Neuron (in vitro differentiated cells): ENCODE measurements around the gene SMAP2.

Experiments
- H2AFZ ChIP-seq: one replicate; pipeline ENCODE4 v1.6.1; 2013; ENCODE audit warnings: low read depth, mild to moderate bottlenecking, inconsistent platforms, low read length, moderate library complexity
- H3K27me3 ChIP-seq: one replicate; pipeline ENCODE4 v1.6.1; 2013; ENCODE audit warnings: low read length; ENCODE audit not compliant: insufficient read depth
- H3K36me3 ChIP-seq: one replicate; pipeline ENCODE4 v1.6.1; 2013; ENCODE audit warnings: low read length; ENCODE audit not compliant: insufficient read depth
- H3K4me1 ChIP-seq: one replicate; pipeline ENCODE4 v1.6.1; 2013; ENCODE audit warnings: low read length; ENCODE audit not compliant: insufficient read depth
- H3K4me3 ChIP-seq: 2 replicates; pipeline ENCODE4 v1.5.1; 2013; ENCODE audit warnings: mild to moderate bottlenecking, low read length, moderate library complexity
- H3K9me3 ChIP-seq: one replicate; pipeline ENCODE4 v1.6.1; 2013; ENCODE audit warnings: low read length

The SMAP2 gene

DNA sequence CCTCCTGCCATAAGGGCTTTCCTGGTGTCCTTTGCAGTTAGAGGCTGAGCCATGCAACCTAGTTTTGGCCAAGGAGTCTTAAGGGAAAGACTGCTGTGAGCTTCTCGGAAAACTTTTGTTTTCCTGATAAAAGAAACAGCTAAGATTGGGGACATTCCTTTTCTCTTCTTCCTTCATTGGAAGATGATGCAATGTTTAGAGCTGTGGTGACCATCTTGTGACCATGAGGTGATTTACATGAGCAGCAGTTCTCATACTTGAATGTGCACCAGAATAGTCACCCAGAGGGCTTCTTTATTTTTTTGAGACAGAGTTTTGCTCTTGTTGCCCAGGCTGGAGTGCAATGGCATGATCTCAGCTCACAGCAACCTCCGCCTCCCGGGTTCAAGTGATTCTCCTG is 20.4 kb upstream of the SMAP2 start:
- H3K4me3 ChIP-seq, result no peak overlapping the region
- H3K4me1 ChIP-seq, result no peaks in the 10 kb centered on the region
- no peaks in the 10 kb centered on the region for H3K27me3 ChIP-seq
- H3K36me3 ChIP-seq, result no peaks in the 10 kb centered on the region
- no peaks in the 10 kb centered on the region for H3K9me3 ChIP-seq
- H2AFZ ChIP-seq, result no peak overlapping the region

DNA sequence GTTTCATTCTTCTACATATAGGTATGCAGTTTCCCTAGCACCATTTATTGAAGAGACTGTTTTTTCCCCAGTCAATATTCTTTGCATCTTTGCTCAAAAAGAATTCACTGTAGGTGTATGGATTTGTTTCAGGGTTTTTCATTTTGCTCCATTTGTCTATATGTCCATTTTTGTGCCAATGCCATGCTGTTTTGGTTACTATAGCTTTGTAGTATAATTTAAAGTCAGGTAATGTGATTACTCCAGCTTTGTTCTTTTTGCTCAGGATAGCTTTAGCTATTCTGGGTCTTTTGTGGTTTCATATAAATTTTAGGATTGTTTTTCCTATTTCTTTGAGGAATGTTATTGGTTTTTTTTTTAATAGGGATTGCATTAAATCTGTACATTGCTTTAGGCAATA is 15.9 kb upstream of the SMAP2 start:
- Histone ChIP-seq H3K4me3 (no peak overlapping the region), H2AFZ (no peak overlapping the region), H3K4me1 (no peaks in the 10 kb centered on the region), H3K9me3 (no peaks in the 10 kb centered on the region), H3K27me3 (no peaks in the 10 kb centered on the region), H3K36me3 (no peaks in the 10 kb centered on the region)

DNA sequence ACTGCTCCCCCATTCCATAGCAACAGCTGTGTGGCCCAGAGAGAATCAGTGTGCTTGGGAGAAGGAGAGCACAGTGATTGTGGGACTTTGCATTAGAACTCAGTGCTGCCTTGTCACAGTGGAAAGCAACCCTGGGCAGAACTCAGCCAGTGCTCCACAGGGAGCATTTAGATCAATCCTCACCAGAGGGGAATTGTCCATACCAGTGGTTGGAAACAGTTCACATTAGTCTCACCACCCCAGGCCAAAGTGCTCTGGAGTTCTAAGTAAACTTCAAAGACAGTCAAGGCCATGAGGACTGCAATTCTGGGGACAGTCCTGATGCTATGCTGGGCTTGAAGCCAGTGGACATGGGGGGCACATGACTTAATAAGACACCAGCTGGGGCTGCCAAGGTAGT is 12.9 kb upstream of the SMAP2 start:
- no peaks in the 10 kb centered on the region for H3K36me3 ChIP-seq
- no peaks in the 10 kb centered on the region for H3K4me1 ChIP-seq
- no peaks in the 10 kb centered on the region for H3K27me3 ChIP-seq
- H2AFZ ChIP-seq, result no peak overlapping the region
- H3K4me3 ChIP-seq, result no peak overlapping the region
- no peaks in the 10 kb centered on the region for H3K9me3 ChIP-seq

DNA sequence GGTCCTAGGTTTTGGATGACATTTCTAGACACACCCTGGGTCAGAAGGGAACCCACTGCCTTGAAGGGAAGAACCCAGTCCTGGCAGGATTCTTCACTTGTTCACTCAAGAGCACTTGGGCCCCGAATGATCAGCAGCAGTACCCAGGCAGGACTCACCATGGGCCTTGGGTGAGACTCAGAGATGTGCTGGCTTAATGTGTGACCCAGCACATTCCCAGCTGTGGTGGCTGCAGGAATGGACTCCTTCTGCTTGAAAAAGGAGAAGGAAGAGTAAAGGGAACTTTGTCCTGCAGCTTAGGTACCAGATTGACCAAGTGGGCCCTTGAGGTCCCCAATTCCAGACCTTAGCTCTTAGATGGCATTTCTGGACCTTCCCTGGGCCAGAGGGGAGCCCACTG is 12.3 kb upstream of the SMAP2 start:
- Histone ChIP-seq H3K36me3 (no peaks in the 10 kb centered on the region), H3K4me1 (no peaks in the 10 kb centered on the region), H3K27me3 (no peaks in the 10 kb centered on the region), H2AFZ (no peak overlapping the region), H3K9me3 (no peaks in the 10 kb centered on the region), H3K4me3 (no peak overlapping the region)

DNA sequence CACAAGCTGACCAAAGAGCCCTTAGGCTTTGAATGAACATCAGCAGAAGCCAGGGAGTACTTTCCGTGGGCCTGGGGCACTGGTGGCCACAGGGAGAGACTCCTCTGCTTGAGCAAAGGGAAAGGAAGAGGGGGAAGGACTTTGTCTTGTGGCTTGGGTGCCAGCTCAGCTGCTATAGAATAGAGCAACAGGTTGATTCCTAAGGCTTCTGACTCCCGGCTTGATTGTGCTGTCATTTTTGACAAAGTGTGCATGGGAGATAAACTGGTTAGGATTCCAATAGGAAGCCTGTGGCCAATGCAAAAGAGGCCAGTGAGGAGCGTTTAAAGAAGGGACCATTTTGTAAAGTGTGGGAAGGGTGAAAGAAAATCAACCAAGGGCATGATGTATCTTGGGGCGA is 11.9 kb upstream of the SMAP2 start:
- Histone ChIP-seq H2AFZ (no peak overlapping the region), H3K27me3 (no peaks in the 10 kb centered on the region), H3K36me3 (no peaks in the 10 kb centered on the region), H3K4me1 (no peaks in the 10 kb centered on the region), H3K9me3 (no peaks in the 10 kb centered on the region), H3K4me3 (no peak overlapping the region)

DNA sequence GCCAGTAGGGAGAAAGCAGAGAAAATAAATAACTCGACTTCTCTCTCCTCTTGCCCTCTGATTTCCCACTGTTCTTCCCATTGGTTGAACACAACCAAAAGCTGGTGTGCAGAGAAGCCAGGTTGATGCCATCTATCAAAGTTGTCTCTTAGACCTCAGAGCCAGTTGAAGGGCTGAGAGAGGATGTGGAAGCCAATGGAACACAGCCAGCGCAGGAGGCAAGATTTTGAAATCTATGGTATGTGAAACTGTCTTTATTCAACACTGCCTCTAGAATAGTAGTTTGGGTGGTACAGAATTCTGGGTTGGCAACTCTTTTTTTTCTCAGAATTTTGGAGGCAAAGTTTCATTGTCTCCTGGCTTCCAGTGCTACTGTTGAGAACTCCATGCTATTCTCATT is 11.3 kb upstream of the SMAP2 start:
- no peak overlapping the region for H3K4me3 ChIP-seq
- H3K36me3 ChIP-seq, result no peaks in the 10 kb centered on the region

DNA sequence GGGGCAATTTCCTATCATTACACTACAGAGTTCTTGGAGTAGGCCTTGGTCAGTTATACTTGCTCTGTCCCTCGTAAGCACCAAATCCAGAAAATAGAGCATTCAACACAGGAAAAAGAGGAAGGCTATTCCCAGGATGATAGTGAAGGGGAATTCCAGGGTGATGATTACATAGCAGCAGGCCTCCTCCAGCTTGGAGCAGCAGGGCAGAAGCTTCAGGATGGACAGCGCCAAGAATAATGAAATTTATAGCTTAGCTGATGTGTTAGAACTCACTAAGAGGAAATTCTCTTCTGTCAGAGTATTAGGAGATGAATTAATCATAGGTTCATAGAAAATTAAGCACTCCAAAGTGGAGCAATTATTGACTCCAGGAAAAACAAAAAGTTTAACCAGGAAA is 10.8 kb upstream of the SMAP2 start:
- no peaks in the 10 kb centered on the region for H3K36me3 ChIP-seq
- no peaks in the 10 kb centered on the region for H3K9me3 ChIP-seq
- H2AFZ ChIP-seq, result no peak overlapping the region
- no peaks in the 10 kb centered on the region for H3K27me3 ChIP-seq
- no peaks in the 10 kb centered on the region for H3K4me1 ChIP-seq
- no peak overlapping the region for H3K4me3 ChIP-seq

More for the DNA sequence above, 11.3 kb upstream of the SMAP2 start:
- no peaks in the 10 kb centered on the region for H3K9me3 ChIP-seq
- no peaks in the 10 kb centered on the region for H3K4me1 ChIP-seq
- H3K27me3 ChIP-seq, result no peaks in the 10 kb centered on the region
- H2AFZ ChIP-seq, result no peak overlapping the region

DNA sequence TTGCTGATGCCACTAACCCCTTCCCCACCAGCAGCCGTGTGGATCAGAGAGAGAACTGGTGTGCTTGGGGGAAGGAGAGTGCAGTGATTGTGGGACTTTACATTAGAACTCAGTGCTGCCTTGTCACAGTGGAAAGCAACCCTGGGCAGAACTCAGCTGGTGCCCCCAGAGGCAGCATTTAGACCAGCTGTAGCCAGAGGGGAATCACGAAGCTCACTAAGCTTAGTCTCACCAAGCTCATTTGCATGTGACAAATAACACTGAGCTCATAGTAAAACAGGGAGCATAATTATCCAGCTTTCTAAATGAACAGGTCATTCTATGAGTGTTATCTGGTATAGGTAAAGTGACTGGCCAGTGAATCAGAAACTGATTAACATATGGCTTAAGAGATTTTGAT is 9.8 kb upstream of the SMAP2 start:
- Histone ChIP-seq H3K9me3 (no peaks in the 10 kb centered on the region), H3K36me3 (no peaks in the 10 kb centered on the region), H3K4me1 (no peaks in the 10 kb centered on the region)

DNA sequence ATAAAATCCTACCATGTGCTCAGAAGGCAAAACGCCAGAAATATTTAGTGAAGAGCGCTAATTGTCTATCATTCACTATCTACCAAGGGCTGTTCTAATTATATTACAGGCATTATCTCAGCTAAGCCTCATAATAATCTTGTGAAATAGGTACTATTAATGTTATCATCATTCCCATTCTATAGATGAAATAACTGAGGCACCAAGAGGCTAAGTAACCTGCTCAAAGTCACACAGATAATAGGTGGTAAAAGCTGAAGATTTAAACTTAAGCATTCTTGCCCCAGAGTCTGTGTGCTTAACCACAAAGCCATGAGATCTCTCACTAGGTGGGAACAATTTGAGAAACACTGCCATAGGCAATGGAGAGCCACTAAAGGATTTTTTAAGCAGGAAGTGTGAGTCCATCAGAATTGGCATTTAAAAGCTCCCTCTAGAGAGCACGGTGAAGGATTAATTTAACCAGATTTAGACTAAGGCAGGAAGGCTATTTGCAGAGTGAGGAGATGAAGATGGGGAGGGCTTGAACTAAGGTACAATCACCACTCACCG is 1.7 kb upstream of the SMAP2 start:
- H3K36me3 ChIP-seq, result no peaks in the 10 kb centered on the region

More for the DNA sequence above, 9.8 kb upstream of the SMAP2 start:
- no peaks in the 10 kb centered on the region for H3K27me3 ChIP-seq
- H3K4me3 ChIP-seq, result no peak overlapping the region
- no peak overlapping the region for H2AFZ ChIP-seq

DNA sequence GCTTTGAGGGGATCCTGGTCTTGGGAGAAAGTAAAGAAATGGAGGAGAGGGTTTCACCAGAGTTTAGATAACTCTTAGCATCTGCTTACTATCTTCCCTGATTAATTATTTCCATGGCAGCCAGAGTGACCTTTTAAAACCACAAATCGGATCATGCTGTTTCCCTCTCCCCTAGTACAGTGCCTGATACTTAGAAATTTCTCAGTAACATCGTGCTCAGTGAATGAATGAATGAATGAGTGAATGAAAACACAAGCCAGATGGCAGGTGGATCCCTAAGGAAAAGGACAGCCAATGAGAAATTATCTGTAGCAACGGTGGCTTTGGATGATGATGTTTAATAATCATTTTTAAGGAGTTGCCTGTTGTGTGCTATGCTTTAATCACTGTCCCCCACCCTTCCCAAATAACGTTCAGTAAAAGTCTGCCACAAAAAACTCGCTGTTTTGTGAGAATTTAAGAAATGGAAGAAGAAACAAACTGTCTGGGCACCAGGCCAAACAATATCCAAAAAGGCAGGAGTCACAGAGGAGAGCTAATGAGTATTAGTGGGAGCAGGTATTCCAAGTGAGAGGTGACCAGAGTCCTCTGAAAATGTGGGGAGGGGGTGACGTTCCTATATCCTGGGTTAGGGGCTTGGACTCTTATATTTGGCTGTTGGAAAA is 737 bp upstream of the SMAP2 start:
- Histone ChIP-seq H3K4me1 (peaks cover 6% of the 10 kb centered on the region), H3K36me3 (no peaks in the 10 kb centered on the region), H2AFZ (no peak overlapping the region), H3K9me3 (no peaks in the 10 kb centered on the region), H3K4me3 (peak overlapping the region; percentile 21), H3K27me3 (no peaks in the 10 kb centered on the region)

More for the DNA sequence above, 1.7 kb upstream of the SMAP2 start:
- Histone ChIP-seq H2AFZ (no peak overlapping the region), H3K27me3 (no peaks in the 10 kb centered on the region), H3K4me1 (peaks cover 6% of the 10 kb centered on the region), H3K9me3 (no peaks in the 10 kb centered on the region), H3K4me3 (no peak overlapping the region)

DNA sequence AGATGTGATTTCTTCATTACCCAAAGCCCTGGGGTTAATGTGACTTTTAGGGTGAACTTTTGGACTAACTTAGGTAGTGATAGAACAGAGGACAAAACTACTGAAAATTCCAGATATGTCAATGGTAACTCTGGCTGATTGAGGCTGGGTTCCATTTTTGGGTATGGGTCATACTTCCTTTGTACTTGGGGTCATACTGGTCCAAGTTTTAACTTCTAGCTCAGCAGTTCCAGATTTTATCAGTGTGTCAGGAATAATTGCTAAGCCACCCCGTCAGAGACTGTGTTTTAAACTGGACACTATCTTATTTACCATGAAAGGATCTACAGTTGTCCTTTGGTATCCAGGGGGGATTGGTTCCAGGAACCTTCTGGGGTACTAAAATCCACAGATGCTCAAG is 4.0 kb downstream of the SMAP2 start:
- Histone ChIP-seq H3K4me3 (no peak overlapping the region), H3K9me3 (no peaks in the 10 kb centered on the region), H3K36me3 (no peaks in the 10 kb centered on the region), H2AFZ (no peak overlapping the region), H3K27me3 (no peaks in the 10 kb centered on the region), H3K4me1 (peaks cover 6% of the 10 kb centered on the region)

DNA sequence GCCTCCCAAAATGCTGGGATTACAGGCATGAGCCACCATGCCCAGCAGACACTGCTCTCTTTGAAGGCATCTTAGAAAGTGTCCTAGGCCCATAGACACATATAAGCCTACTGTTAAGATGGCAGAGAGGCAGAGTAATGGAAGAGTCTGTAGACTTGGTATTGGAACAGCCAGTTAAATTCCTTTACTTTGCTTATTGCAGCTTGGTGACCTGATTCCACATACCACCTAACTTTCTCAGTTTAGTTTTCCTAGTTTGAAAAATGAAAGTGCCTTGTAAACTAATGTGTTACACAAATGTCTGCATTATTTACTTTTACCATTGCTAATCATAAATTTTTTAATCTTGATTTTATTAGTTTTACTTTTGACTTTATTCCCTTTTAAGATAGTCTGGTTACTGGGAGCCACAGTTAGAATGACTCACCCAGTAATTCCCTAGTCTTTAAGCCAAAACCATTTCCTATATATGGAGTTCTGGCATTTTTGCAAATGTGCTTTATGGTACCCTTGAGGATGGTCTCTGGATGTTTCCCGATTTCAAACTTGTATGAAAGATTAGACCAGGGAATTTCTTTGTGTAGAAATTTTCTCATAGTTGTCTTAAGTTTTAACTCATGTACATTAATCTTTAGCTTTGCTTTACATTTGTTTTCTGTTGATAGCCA is 6.4 kb downstream of the SMAP2 start:
- H3K36me3 ChIP-seq, result no peaks in the 10 kb centered on the region
- H3K4me1 ChIP-seq, result peaks cover 6% of the 10 kb centered on the region
- no peaks in the 10 kb centered on the region for H3K9me3 ChIP-seq
- no peak overlapping the region for H2AFZ ChIP-seq
- H3K27me3 ChIP-seq, result no peaks in the 10 kb centered on the region
- no peak overlapping the region for H3K4me3 ChIP-seq

DNA sequence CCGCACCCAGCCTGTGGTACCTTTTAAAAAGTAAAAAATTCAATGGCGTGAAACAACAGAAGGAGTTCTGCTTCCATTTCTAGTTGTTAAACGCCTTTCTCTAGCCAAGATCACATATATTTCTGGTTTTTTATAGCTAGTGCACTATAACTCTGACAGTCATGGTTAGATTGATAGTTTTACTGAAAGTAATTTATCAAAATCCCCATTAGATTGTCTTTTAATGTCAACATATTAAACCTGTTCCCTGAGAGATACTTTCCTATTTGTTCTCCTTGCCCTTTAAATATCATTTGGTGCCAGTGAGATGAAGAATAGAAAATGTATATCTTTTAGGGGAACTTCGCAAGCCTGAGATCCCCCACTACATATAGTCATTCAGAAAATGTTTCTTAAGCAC is 7.3 kb downstream of the SMAP2 start:
- Histone ChIP-seq H3K4me1 (no peaks in the 10 kb centered on the region), H3K36me3 (no peaks in the 10 kb centered on the region), H3K9me3 (no peaks in the 10 kb centered on the region), H3K27me3 (no peaks in the 10 kb centered on the region), H2AFZ (no peak overlapping the region), H3K4me3 (no peak overlapping the region)
